ENCODE data around the gene SDHD.

SDHD gene

DNA sequence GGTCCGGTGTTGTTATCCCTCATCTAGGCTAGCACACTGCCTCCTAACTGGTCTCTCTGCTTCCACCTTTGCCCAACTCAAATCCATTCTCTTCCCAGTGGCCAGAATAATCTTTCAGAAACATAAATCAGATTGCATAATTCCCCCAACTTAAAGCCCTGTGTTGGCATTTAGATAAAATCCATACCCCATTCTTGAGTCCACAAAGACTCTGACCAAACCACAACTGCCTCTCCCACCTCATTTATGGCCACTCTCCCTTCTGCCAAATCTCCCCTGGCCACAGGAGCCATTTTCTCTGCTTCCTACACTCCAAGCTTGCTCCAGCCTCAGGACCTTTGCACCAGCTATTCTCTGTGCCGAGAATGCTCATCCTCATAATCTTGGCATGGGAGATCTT is 40.4 kb downstream of the SDHD start:
- H3K9ac ChIP-seq (ENCODE audit: low read depth in 1 of 2, low read length in 2 of 2) = no peak overlapping the region

DNA sequence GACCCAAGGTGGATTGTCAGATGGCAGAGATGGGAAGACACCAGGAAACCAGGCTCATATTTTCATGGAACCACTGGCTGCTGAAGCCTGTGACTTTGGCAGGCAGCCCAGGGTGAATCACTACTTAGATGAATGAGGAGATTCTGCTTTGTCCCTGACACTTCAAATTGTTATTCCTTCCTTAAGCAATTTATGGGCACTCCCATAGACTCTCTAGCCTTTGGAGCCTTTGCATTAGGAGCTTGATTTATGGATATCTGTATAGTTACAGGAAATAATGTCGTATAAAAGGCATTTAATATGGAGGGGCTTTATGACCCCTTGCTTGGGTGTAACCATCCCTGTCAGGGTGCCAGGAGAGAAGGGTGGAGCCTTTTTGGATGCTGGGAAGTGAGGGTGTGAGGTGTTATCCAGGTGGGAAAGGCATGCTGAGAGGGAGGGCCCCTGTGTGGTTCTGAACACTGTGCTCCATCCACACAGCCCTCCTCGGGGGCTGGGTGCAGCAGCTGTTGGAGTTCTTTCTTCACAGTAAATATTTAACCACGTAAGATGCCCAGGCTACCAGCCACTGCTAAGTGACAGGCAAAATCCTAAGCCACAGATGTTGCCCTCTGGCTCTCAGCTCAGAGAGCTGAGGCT is 41.9 kb downstream of the SDHD start:
- Histone ChIP-seq H3K36me3 (ENCODE audit: control insufficient read depth in 2 of 2, insufficient read depth in 2 of 2, low read length in 2 of 2) (no peaks in the 10 kb centered on the region), H3K9me3 (ENCODE audit: control insufficient read depth in 2 of 2, low read length in 2 of 2) (no peaks in the 10 kb centered on the region), H3K27me3 (ENCODE audit: control insufficient read depth in 2 of 2, insufficient read depth in 2 of 2, low read length in 2 of 2) (no peaks in the 10 kb centered on the region), H3K4me3 (ENCODE audit: low read length in 2 of 2) (no peak overlapping the region), H3K9ac (ENCODE audit: low read depth in 1 of 2, low read length in 2 of 2) (no peak overlapping the region), H3K4me1 (ENCODE audit: control insufficient read depth in 2 of 2, insufficient read depth in 2 of 2, low read length in 2 of 2) (peaks cover 37 to 48% of the 10 kb centered on the region in 2 donors), H3K27ac (ENCODE audit: low read depth in 2 of 2, low read length in 2 of 2) (peak overlapping the region; percentile 62 to 68)

More for the DNA sequence above, 40.4 kb downstream of the SDHD start:
- Histone ChIP-seq H3K36me3 (ENCODE audit: control insufficient read depth in 2 of 2, insufficient read depth in 2 of 2, low read length in 2 of 2) (peaks cover 0 to under 1% of the 10 kb centered on the region in 2 donors), H3K9me3 (ENCODE audit: control insufficient read depth in 2 of 2, low read length in 2 of 2) (no peaks in the 10 kb centered on the region), H3K27me3 (ENCODE audit: control insufficient read depth in 2 of 2, insufficient read depth in 2 of 2, low read length in 2 of 2) (no peaks in the 10 kb centered on the region), H3K27ac (ENCODE audit: low read depth in 2 of 2, low read length in 2 of 2) (no peak overlapping the region), H3K4me3 (ENCODE audit: low read length in 2 of 2) (no peak overlapping the region), H3K4me1 (ENCODE audit: control insufficient read depth in 2 of 2, insufficient read depth in 2 of 2, low read length in 2 of 2) (peaks cover 25 to 33% of the 10 kb centered on the region in 2 donors)

DNA sequence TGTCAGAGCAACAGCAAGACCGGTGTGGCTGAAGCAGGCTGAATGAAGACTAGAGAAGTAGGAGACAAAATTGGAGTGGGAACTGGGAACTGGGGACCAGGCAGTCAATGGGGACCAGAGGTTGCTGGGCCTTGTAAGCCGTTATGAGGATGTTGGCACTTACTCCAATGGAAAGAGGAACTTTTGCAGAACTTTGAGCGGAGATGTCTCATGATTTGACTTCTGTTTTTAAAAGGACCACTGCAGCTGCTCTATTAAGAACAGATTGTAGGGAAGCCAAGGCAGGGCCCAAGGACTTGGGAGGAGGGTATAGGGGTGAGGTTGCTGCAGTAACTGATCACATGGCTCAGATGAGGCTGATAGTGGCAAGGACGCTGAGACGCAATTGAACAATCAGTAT is 43.0 kb downstream of the SDHD start:
- Histone ChIP-seq H3K9ac (ENCODE audit: low read depth in 1 of 2, low read length in 2 of 2) (no peak overlapping the region), H3K9me3 (ENCODE audit: control insufficient read depth in 2 of 2, low read length in 2 of 2) (no peaks in the 10 kb centered on the region), H3K27ac (ENCODE audit: low read depth in 2 of 2, low read length in 2 of 2) (peak overlapping the region; percentile 34 to 43), H3K4me1 (ENCODE audit: control insufficient read depth in 2 of 2, insufficient read depth in 2 of 2, low read length in 2 of 2) (peaks cover 37 to 54% of the 10 kb centered on the region in 2 donors), H3K27me3 (ENCODE audit: control insufficient read depth in 2 of 2, insufficient read depth in 2 of 2, low read length in 2 of 2) (no peaks in the 10 kb centered on the region), H3K36me3 (ENCODE audit: control insufficient read depth in 2 of 2, insufficient read depth in 2 of 2, low read length in 2 of 2) (no peaks in the 10 kb centered on the region), H3K4me3 (ENCODE audit: low read length in 2 of 2) (no peak overlapping the region)

DNA sequence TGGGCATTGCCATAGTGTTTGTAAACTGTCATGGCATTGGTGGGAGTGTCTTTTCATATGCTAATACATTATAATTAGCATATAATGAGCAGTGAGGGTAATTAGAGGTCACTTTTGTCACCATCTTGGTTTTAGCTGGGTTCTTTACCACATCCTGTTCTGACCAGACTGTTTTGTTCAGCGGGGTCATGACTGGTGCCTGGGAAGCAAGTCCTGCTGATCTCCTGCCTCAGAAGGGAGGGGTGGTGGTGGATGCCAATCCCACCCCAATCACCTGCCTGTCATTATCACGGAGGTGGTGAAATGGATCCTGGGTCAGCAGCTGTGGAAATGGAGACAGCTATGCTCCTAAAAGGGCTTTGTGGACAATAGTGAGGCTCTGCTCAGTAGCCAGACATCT is 46.1 kb downstream of the SDHD start:
- Histone ChIP-seq H3K9ac (ENCODE audit: low read depth in 1 of 2, low read length in 2 of 2) (peak overlapping the region in 1 of 2 donors; percentile 15), H3K4me3 (ENCODE audit: low read length in 2 of 2) (peak overlapping the region in 1 of 2 donors; percentile 20), H3K9me3 (ENCODE audit: control insufficient read depth in 2 of 2, low read length in 2 of 2) (no peaks in the 10 kb centered on the region), H3K27ac (ENCODE audit: low read depth in 2 of 2, low read length in 2 of 2) (peak overlapping the region; percentile 90 to 91), H3K4me1 (ENCODE audit: control insufficient read depth in 2 of 2, insufficient read depth in 2 of 2, low read length in 2 of 2) (peaks cover 37 to 54% of the 10 kb centered on the region in 2 donors), H3K36me3 (ENCODE audit: control insufficient read depth in 2 of 2, insufficient read depth in 2 of 2, low read length in 2 of 2) (no peaks in the 10 kb centered on the region), H3K27me3 (ENCODE audit: control insufficient read depth in 2 of 2, insufficient read depth in 2 of 2, low read length in 2 of 2) (no peaks in the 10 kb centered on the region)

- Histone ChIP-seq H3K27me3 (ENCODE audit: control insufficient read depth in 2 of 2, insufficient read depth in 2 of 2, low read length in 2 of 2) (no peaks in the 10 kb centered on the region), H3K4me1 (ENCODE audit: control insufficient read depth in 2 of 2, insufficient read depth in 2 of 2, low read length in 2 of 2) (peaks cover 29 to 41% of the 10 kb centered on the region in 2 donors), H3K9me3 (ENCODE audit: control insufficient read depth in 2 of 2, low read length in 2 of 2) (no peaks in the 10 kb centered on the region), H3K9ac (ENCODE audit: low read depth in 1 of 2, low read length in 2 of 2) (no peak overlapping the region), H3K36me3 (ENCODE audit: control insufficient read depth in 2 of 2, insufficient read depth in 2 of 2, low read length in 2 of 2) (no peaks in the 10 kb centered on the region), H3K27ac (ENCODE audit: low read depth in 2 of 2, low read length in 2 of 2) (peak overlapping the region; percentile 52 to 90), H3K4me3 (ENCODE audit: low read length in 2 of 2) (no peak overlapping the region)
These were observed 47.8 kb downstream of the SDHD start for GRCh38 chr11:112134473-112134872.

DNA sequence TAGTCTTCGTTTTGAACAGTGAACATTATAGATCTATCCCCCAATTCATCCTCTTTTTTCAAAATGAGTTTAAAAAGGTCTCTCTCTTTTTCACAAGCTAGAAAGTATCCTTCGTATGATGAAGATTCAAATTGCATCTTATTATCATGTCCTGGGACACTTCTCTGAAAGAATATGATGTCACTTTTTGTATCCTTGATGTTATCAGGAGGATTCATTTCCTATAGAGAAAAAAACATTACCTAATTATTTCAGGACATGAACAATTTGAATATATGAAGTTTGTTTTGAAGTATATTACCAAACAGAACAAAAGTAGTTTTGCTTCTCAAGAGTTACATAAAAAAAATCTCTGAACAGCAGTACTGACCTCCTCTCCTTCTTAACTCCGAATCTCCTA is 56.9 kb downstream of the SDHD start:
- H3K36me3 ChIP-seq (ENCODE audit: control insufficient read depth in 2 of 2, insufficient read depth in 2 of 2, low read length in 2 of 2) = peaks cover 2 to 15% of the 10 kb centered on the region in 2 donors

More for the DNA sequence above, 56.9 kb downstream of the SDHD start:
- H3K9me3 ChIP-seq (ENCODE audit: control insufficient read depth in 2 of 2, low read length in 2 of 2) = no peaks in the 10 kb centered on the region
- no peaks in the 10 kb centered on the region for H3K4me1 ChIP-seq (ENCODE audit: control insufficient read depth in 2 of 2, insufficient read depth in 2 of 2, low read length in 2 of 2)
- H3K4me3 ChIP-seq (ENCODE audit: low read length in 2 of 2) = no peak overlapping the region
- no peak overlapping the region for H3K27ac ChIP-seq (ENCODE audit: low read depth in 2 of 2, low read length in 2 of 2)
- no peak overlapping the region for H3K9ac ChIP-seq (ENCODE audit: low read depth in 1 of 2, low read length in 2 of 2)
- H3K27me3 ChIP-seq (ENCODE audit: control insufficient read depth in 2 of 2, insufficient read depth in 2 of 2, low read length in 2 of 2) = no peaks in the 10 kb centered on the region

All from mucosa of rectum (tissue), 2 donors.